CD14-positive monocyte (primary cell): ENCODE measurements around the gene EPB41L4B. TPM values are rescaled to one million over a fixed set of nuclear protein-coding genes. Genes with fewer than 3 reads are reported as not detected.

Source experiments
- DNase-seq, 3 donors: peaks; one replicate each; pipeline ENCODE4 v3.0.0-alpha.2; 2011 to 2022
- H2AFZ ChIP-seq: 2 replicates; pipeline ENCODE4 v1.6.0; 2012; ENCODE audit warnings: mild to moderate bottlenecking, low read depth, low read length, inconsistent platforms; ENCODE audit not compliant: insufficient read depth, poor library complexity, severe bottlenecking
- H3K27ac ChIP-seq, 2 donors: 1 replicate in 1 of 2; 2 replicates in 1 of 2; pipeline ENCODE4 v1.5.1; 2012 to 2013; ENCODE audit warnings: low read length in 2 of 2, control low read depth in 1 of 2, inconsistent platforms in 1 of 2, low read depth in 1 of 2, mild to moderate bottlenecking in 1 of 2
- H3K27me3 ChIP-seq, 2 donors: one replicate each; pipeline versions ENCODE4 v1.6.0 to v1.6.1; 2011 to 2013; ENCODE audit warnings: low read length in 2 of 2; ENCODE audit not compliant: control insufficient read depth in 2 of 2, insufficient read depth in 2 of 2
- H3K36me3 ChIP-seq, 2 donors: replicated peaks in 1 of 2; 1 replicate in 1 of 2; 2 replicates in 1 of 2; pipeline versions ENCODE4 v1.5.1 to v1.6.1; 2012 to 2013; ENCODE audit warnings: low read length in 2 of 2, control low read depth in 1 of 2, inconsistent platforms in 1 of 2, mild to moderate bottlenecking in 1 of 2; ENCODE audit not compliant: insufficient read depth in 2 of 2, control insufficient read depth in 1 of 2
- H3K4me1 ChIP-seq, 2 donors: 1 replicate in 1 of 2; 2 replicates in 1 of 2; pipeline versions ENCODE4 v1.5.1 to v1.6.1; 2012 to 2013; ENCODE audit warnings: low read length in 2 of 2, control low read depth in 1 of 2, inconsistent platforms in 1 of 2, mild to moderate bottlenecking in 1 of 2, moderate library complexity in 1 of 2; ENCODE audit not compliant: insufficient read depth in 2 of 2, control insufficient read depth in 1 of 2
- H3K4me2 ChIP-seq: replicated peaks from 2 replicates; pipeline ENCODE3; 2012; ENCODE audit warnings: low read length, moderate library complexity, mild to moderate bottlenecking; ENCODE audit not compliant: poor library complexity, severe bottlenecking; ENCODE audit errors: extremely low read depth
- H3K4me3 ChIP-seq, 3 experiments: fragments of 200-600 bp in 1 of 3; sonication (generic) in 1 of 3; replicated peaks in 1 of 3; 1 replicate in 2 of 3; 2 replicates in 1 of 3; pipeline ENCODE4 v1.5.1; 2011 to 2013; ENCODE audit warnings: low read length in 3 of 3, mild to moderate bottlenecking in 3 of 3, control low read depth in 2 of 3, low read depth in 2 of 3, inconsistent platforms in 1 of 3, moderate library complexity in 1 of 3
- H3K79me2 ChIP-seq: 2 replicates; pipeline ENCODE4 v1.6.0; 2012; ENCODE audit warnings: mild to moderate bottlenecking, control low read depth, inconsistent platforms, low read length, moderate library complexity; ENCODE audit not compliant: insufficient read depth
- H3K9ac ChIP-seq: 2 replicates; pipeline ENCODE4 v1.6.0; 2017; ENCODE audit warnings: low read length, mild to moderate bottlenecking; ENCODE audit not compliant: insufficient read depth, poor library complexity, severe bottlenecking
- H3K9me3 ChIP-seq, 2 donors: replicated peaks in 1 of 2; 1 replicate in 1 of 2; 2 replicates in 1 of 2; pipeline versions ENCODE4 v1.5.1 to v1.6.1; 2012 to 2013; ENCODE audit warnings: low read length in 2 of 2, control low read depth in 1 of 2; ENCODE audit not compliant: control insufficient read depth in 1 of 2, insufficient read depth in 1 of 2
- H4K20me1 ChIP-seq: 2 replicates; pipeline ENCODE4 v1.6.0; 2012; ENCODE audit warnings: mild to moderate bottlenecking, low read length, control low read depth, moderate library complexity; ENCODE audit not compliant: insufficient read depth
- H3K27ac Mint-ChIP-seq, 7 donors: one replicate each; pipeline ENCODE4 v1.8.0; 2020; ENCODE audit warnings: mild to moderate bottlenecking in 7 of 7, mixed read lengths in 7 of 7, moderate library complexity in 6 of 7, inconsistent platforms in 2 of 7
- H3K27me3 Mint-ChIP-seq, 3 donors: one replicate each; pipeline ENCODE4 v1.8.0; 2021 to 2022; ENCODE audit warnings: low read depth in 3 of 3, mild to moderate bottlenecking in 3 of 3, mixed read lengths in 3 of 3, moderate library complexity in 3 of 3, inconsistent platforms in 1 of 3
- H3K36me3 Mint-ChIP-seq, 2 donors: one replicate each; pipeline ENCODE4 v1.8.0; 2020; ENCODE audit warnings: mixed read lengths in 2 of 2, inconsistent platforms in 1 of 2, mild to moderate bottlenecking in 1 of 2
- H3K4me1 Mint-ChIP-seq: one replicate; pipeline ENCODE4 v1.8.0; 2020; ENCODE audit warnings: mild to moderate bottlenecking, mixed read lengths
- H3K4me3 Mint-ChIP-seq, 2 donors: one replicate each; pipeline ENCODE4 v1.8.0; 2020; ENCODE audit warnings: mild to moderate bottlenecking in 2 of 2, mixed read lengths in 2 of 2, moderate library complexity in 1 of 2
- H3K9me3 Mint-ChIP-seq, 7 donors: one replicate each; pipeline ENCODE4 v1.8.0; 2020 to 2022; ENCODE audit warnings: mixed read lengths in 7 of 7, mild to moderate bottlenecking in 6 of 7, moderate library complexity in 6 of 7, inconsistent platforms in 2 of 7
- WGBS: methylation state at CpG from one replicate; pipeline ENCODE4 v1.1.5; 2013; ENCODE audit warnings: missing lambda C conversion rate; ENCODE audit not compliant: insufficient coverage; 5-methylcytosine and 5-hydroxymethylcytosine counted together
- intact Hi-C, 2 donors: fragments of 100-400 bp; cut with micrococcal nuclease; formaldehyde crosslinking; loops; one replicate each; pipeline versions ENCODE4 v1.15.0 to v1.15.1; 2023
- polyA plus RNA-seq, 3 donors: library from polyadenylated mRNA; depleted of rRNA in 1 of 3; unstranded in 2 of 3; stranded (reverse) in 1 of 3; fragments of 300-500 nt in 2 of 3; fragments of >200 nt in 1 of 3; fragmentation: Illumina TruSeq in 2 of 3; gene quantifications; 1 replicate in 2 of 3; 2 replicates in 1 of 3; pipeline ENCODE4 v1.2.3, GENCODE V29; 2012 to 2021
- TF ChIP-seq, protein P1 (sequence below): fragments of 200-600 bp; IDR thresholded peaks from one replicate; pipeline ENCODE4 v1.8.0; 2022; ENCODE audit warnings: antibody characterized with exemption, mild to moderate bottlenecking

Gene EPB41L4B
- polyA plus RNA-seq, 3 donors, result not detected

DNA sequence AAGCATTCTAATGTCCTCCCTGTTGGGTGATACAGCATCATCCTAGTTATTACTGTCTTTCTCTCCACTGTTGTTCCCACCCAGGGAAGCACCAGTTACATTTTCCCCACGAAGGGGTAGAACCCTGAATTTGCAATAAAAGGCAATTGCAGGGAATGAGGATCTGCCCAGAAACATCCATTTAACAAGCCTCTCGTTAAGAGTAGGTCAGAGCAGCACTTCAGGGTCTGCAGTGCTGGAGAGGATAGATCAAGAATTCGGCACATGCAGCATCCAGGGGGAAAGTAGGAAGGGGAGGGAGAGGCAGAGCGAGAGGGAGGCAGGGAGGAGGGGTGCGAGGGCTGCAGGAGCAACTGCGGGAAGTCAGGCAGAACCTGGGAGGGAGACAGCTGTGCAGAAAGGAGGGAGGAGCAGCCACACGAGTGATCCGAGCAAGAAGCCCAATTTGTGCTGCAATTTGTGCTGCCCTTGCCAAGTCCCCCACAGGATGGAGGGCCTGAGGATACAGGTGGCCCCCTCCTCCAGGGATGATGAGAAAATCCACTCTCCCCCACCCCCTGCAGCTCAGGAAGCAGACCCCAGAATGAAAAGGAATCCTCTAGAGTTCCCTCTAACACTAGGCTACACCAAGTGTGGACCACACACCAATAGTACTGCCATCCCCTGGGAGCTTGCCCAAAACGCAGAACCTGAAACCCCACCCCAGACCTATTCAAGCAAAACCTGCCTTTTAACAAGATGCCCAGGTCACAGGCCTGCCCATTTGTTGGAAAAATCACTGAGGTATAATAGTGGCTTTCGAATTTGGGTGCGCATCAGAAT, 62.2 kb downstream of the EPB41L4B start:
- Mint-ChIP-seq H3K27me3 (peaks cover 11 to 24% (median 16%) of the 10 kb centered on the region in 3 donors), H3K4me1 (no peaks in the 10 kb centered on the region), H3K27ac (no peak overlapping the region), H3K4me3 (no peak overlapping the region), H3K36me3 (no peaks in the 10 kb centered on the region), H3K9me3 (no peaks in the 10 kb centered on the region)
- Histone ChIP-seq H3K9me3 (no peaks in the 10 kb centered on the region), H3K9ac (no peak overlapping the region), H3K4me2 (no peak overlapping the region), H3K4me1 (no peaks in the 10 kb centered on the region), H3K4me3 (no peak overlapping the region), H2AFZ (no peak overlapping the region), H3K79me2 (no peaks in the 10 kb centered on the region), H3K36me3 (no peaks in the 10 kb centered on the region), H4K20me1 (no peaks in the 10 kb centered on the region), H3K27ac (no peak overlapping the region), H3K27me3 (no peaks in the 10 kb centered on the region)
- TF ChIP-seq, protein P1, sequence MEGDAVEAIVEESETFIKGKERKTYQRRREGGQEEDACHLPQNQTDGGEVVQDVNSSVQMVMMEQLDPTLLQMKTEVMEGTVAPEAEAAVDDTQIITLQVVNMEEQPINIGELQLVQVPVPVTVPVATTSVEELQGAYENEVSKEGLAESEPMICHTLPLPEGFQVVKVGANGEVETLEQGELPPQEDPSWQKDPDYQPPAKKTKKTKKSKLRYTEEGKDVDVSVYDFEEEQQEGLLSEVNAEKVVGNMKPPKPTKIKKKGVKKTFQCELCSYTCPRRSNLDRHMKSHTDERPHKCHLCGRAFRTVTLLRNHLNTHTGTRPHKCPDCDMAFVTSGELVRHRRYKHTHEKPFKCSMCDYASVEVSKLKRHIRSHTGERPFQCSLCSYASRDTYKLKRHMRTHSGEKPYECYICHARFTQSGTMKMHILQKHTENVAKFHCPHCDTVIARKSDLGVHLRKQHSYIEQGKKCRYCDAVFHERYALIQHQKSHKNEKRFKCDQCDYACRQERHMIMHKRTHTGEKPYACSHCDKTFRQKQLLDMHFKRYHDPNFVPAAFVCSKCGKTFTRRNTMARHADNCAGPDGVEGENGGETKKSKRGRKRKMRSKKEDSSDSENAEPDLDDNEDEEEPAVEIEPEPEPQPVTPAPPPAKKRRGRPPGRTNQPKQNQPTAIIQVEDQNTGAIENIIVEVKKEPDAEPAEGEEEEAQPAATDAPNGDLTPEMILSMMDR, result no peak
- WGBS, result 49% methylated on average over 5 of the region's 11 CpGs
- DNase-seq, result no peak
- intact Hi-C loops, result no loop called here

DNA sequence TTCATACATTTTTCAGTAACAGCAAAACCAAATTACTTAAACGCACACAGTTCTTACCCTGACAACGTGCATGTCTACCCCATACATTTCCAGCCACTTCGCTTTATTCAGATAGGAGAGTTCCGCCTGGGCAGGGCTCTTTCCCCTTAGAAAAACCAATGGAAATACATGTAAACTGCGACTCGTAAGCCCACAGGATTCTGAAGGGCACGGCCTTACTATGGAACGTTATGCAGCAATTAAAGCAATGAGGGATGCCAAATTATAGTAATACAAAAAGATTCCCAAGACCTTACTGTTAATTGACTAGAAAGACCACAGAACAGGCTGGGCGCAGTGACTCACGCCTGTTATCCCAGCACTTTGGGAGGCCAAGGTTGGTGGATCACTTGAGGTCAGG, 64.5 kb downstream of the EPB41L4B start:
- H3K9ac ChIP-seq, result no peak overlapping the region
- peaks cover 3% of the 10 kb centered on the region for H3K4me1 Mint-ChIP-seq
- H3K4me3 Mint-ChIP-seq, result no peak overlapping the region
- DNase-seq, result no peak
- H3K27me3 ChIP-seq, result no peaks in the 10 kb centered on the region
- H3K4me3 ChIP-seq, result no peak overlapping the region
- peaks cover 11 to 25% (median 17%) of the 10 kb centered on the region in 3 donors for H3K27me3 Mint-ChIP-seq
- H3K9me3 ChIP-seq, result no peaks in the 10 kb centered on the region
- no peaks in the 10 kb centered on the region for H3K9me3 Mint-ChIP-seq
- TF ChIP-seq, protein P1, result no peak
- no peaks in the 10 kb centered on the region for H3K36me3 Mint-ChIP-seq
- H4K20me1 ChIP-seq, result no peaks in the 10 kb centered on the region
- intact Hi-C loops, result no loop called here
- H3K4me1 ChIP-seq, result no peaks in the 10 kb centered on the region
- no peak overlapping the region for H3K4me2 ChIP-seq
- H3K27ac Mint-ChIP-seq, result no peak overlapping the region
- H3K79me2 ChIP-seq, result no peaks in the 10 kb centered on the region
- no peak overlapping the region for H3K27ac ChIP-seq
- WGBS, result 91% methylated on average over 5 of the region's 10 CpGs
- H2AFZ ChIP-seq, result no peak overlapping the region
- no peaks in the 10 kb centered on the region for H3K36me3 ChIP-seq
